GM19452 (cell line): ENCODE data around the gene NRCAM.

Source experiments
- ATAC-seq: cut with Tn5 transposase; IDR thresholded peaks from one replicate; pipeline ENCODE4 v1.9.1; 2021; ENCODE audit not compliant: unreplicated experiment

The NRCAM gene

GRCh38 chr7:108103558-108104298 is 352.5 kb downstream of the NRCAM start:
- ATAC-seq = no peak

GRCh38 chr7:108102671-108103312 is 353.4 kb downstream of the NRCAM start:
- ATAC-seq = no peak

- ATAC-seq = no peak
Measured at GRCh38 chr7:108101759-108102158, 354.5 kb downstream of the NRCAM start.

GRCh38 chr7:108099713-108100112 is 356.5 kb downstream of the NRCAM start:
- no peak for ATAC-seq

- no peak for ATAC-seq
Measured at GRCh38 chr7:108097703-108098102, 358.5 kb downstream of the NRCAM start.
